GM12891 (cell line): ENCODE measurements around the gene NEFH.

Source experiments
- POLR2A ChIP-seq: IDR thresholded peaks from 2 replicates; pipeline ENCODE4 v1.6.1; 2011; ENCODE audit warnings: low read depth, low read length, control low read depth
- POLR2AphosphoS5 ChIP-seq: IDR thresholded peaks from 2 replicates; pipeline ENCODE4 v1.6.1; 2011; ENCODE audit warnings: low read depth, low read length, control low read depth
- POU2F2 ChIP-seq: IDR thresholded peaks from 2 replicates; pipeline ENCODE4 v1.6.1; 2011; ENCODE audit warnings: low read depth, mild to moderate bottlenecking, control low read depth, low read length, moderate library complexity
- SPI1 ChIP-seq: IDR thresholded peaks from 2 replicates; pipeline ENCODE4 v1.6.1; 2011; ENCODE audit warnings: low read depth, low read length, control low read depth
- TAF1 ChIP-seq: IDR thresholded peaks from 2 replicates; pipeline ENCODE4 v1.6.1; 2011; ENCODE audit warnings: low read depth, low read length, control low read depth

DNA sequence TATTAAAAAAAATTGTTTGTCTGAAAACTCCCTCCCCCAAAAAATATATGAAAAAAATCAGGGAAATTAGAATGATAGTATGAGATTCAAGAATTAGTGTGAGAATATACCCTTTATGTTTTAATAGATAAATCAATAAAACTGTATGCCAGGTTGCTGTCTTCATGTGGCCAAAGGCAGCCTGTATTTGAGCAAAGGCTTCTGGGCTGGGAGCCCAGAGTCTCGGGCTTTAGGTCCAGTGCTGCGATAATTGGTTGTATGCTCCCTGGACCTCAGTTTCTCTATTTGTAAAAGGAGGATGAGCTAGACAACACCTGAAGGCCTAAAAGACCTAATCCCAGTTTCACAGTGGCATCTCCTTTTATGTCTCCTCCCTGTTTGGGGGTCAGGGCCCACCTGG, 43.7 kb downstream of the NEFH start:
- TF ChIP-seq POLR2A (no peak), POLR2AphosphoS5 (no peak), TAF1 (no peak), POU2F2 (no peak), SPI1 (no peak)
